HG02623 (cell line): ENCODE measurements around the gene ENPP6.
"Not testable (repeated sequence)": the region's sequence is repeated elsewhere in the genome, so short reads cannot be mapped to it uniquely, and the experiment has no call there.

ENCODE experiments used
- ATAC-seq: cut with Tn5 transposase; IDR thresholded peaks from one replicate; pipeline ENCODE4 v1.9.1; 2021; ENCODE audit warnings: moderate library complexity; ENCODE audit not compliant: unreplicated experiment

Gene ENPP6

GRCh38 chr4:184150102-184150839, 67.4 kb downstream of the ENPP6 start:
- no peak for ATAC-seq

GRCh38 chr4:184148738-184149637, 68.7 kb downstream of the ENPP6 start:
- ATAC-seq = no peak

- ATAC-seq = no peak
Observed at GRCh38 chr4:184147858-184148737, 69.6 kb downstream of the ENPP6 start.

GRCh38 chr4:184146951-184147350, 70.7 kb downstream of the ENPP6 start:
- ATAC-seq = no peak

GRCh38 chr4:184145596-184145995, 72.1 kb downstream of the ENPP6 start:
- ATAC-seq = no peak

- ATAC-seq = no peak
Observed at GRCh38 chr4:184143770-184144564, 73.7 kb downstream of the ENPP6 start.

- no peak for ATAC-seq
Observed at GRCh38 chr4:184142121-184143000, 75.3 kb downstream of the ENPP6 start.

GRCh38 chr4:184140901-184141300, 76.8 kb downstream of the ENPP6 start:
- ATAC-seq = not testable (repeated sequence)

GRCh38 chr4:184136525-184136924, 81.1 kb downstream of the ENPP6 start:
- no peak for ATAC-seq

GRCh38 chr4:184126800-184127199, 90.9 kb downstream of the ENPP6 start:
- no peak for ATAC-seq

- no peak for ATAC-seq
Observed at GRCh38 chr4:184122631-184123408, 94.9 kb downstream of the ENPP6 start.

GRCh38 chr4:184120549-184121127, 97.0 kb downstream of the ENPP6 start:
- no peak for ATAC-seq

- ATAC-seq = no peak
Observed at GRCh38 chr4:184117662-184118199, 99.9 kb downstream of the ENPP6 start.

- no peak for ATAC-seq
Observed at GRCh38 chr4:184115399-184115798, 102.3 kb downstream of the ENPP6 start.

- ATAC-seq = no peak
Observed at GRCh38 chr4:184114431-184114830, 103.2 kb downstream of the ENPP6 start.

- no peak for ATAC-seq
Observed at GRCh38 chr4:184112006-184112550, 105.6 kb downstream of the ENPP6 start.

- ATAC-seq = no peak
Observed at GRCh38 chr4:184111233-184111832, 106.3 kb downstream of the ENPP6 start.
